H1 (cell line): Measurements from ENCODE around the gene ALDH1A2. TPM values are rescaled to one million over a fixed set of nuclear protein-coding genes. Genes with fewer than 3 reads are reported as not detected.

Source experiments
- CTCF ChIA-PET: fragments of 300-600 bp; sonication (Branson Sonifier 250); formaldehyde crosslinking; loops from one replicate; lab custom pipeline; 2021; ENCODE audit not compliant: partially characterized antibody; lab: Charles Lee
- POLR2A ChIA-PET: fragments of 300-600 bp; sonication (Branson Sonifier 250); formaldehyde crosslinking; loops from one replicate; lab custom pipeline; 2021; ENCODE audit warnings: inconsistent platforms; ENCODE audit not compliant: partially characterized antibody; lab: Charles Lee
- DNase-seq, 2 experiments: peaks; one replicate each; pipeline versions ENCODE4 v3.0.0 to v3.0.0-alpha.2; 2010 to 2022; ENCODE audit warnings: low spot score in 2 of 2, low read depth in 1 of 2, mixed read lengths in 1 of 2
- FAIRE-seq: peaks from 2 replicates; lab custom pipeline; 2011; peaks lifted over from hg19 to GRCh38; lab: Jason Lieb, UNC
- H2AFZ ChIP-seq: 2 replicates; pipeline ENCODE4 v1.8.1; 2012; ENCODE audit warnings: low read length, inconsistent platforms
- H2AK5ac ChIP-seq: 2 replicates; pipeline ENCODE4 v1.6.1; 2013; ENCODE audit warnings: low read depth, low read length
- H2BK120ac ChIP-seq: replicated peaks from 2 replicates; pipeline ENCODE3; 2013; ENCODE audit warnings: low read depth, low read length, inconsistent platforms
- H2BK12ac ChIP-seq: 2 replicates; pipeline ENCODE4 v1.6.1; 2013; ENCODE audit warnings: low read depth, low read length
- H2BK15ac ChIP-seq: 2 replicates; pipeline ENCODE4 v1.6.1; 2013; ENCODE audit warnings: low read length
- H2BK20ac ChIP-seq: 2 replicates; pipeline ENCODE4 v1.6.1; 2013; ENCODE audit warnings: low read length
- H2BK5ac ChIP-seq: 2 replicates; pipeline ENCODE4 v1.6.1; 2013; ENCODE audit warnings: low read depth, low read length
- H3K14ac ChIP-seq: 2 replicates; pipeline ENCODE4 v1.6.1; 2013; ENCODE audit warnings: inconsistent platforms; ENCODE audit not compliant: insufficient read length
- H3K18ac ChIP-seq: 2 replicates; pipeline ENCODE4 v1.6.1; 2013; ENCODE audit warnings: low read length; ENCODE audit errors: extremely low read depth
- H3K23ac ChIP-seq: 2 replicates; pipeline ENCODE4 v1.6.1; 2013; ENCODE audit warnings: inconsistent platforms; ENCODE audit not compliant: insufficient read length
- H3K23me2 ChIP-seq: 2 replicates; pipeline ENCODE4 v1.6.1; 2013; ENCODE audit warnings: low read depth, low read length
- H3K27ac ChIP-seq: 2 replicates; pipeline ENCODE4 v1.6.1; 2011; ENCODE audit warnings: low read depth, low read length, inconsistent platforms
- H3K27me3 ChIP-seq, 4 experiments: replicated peaks in 1 of 4; 1 replicate in 1 of 4; 2 replicates in 3 of 4; pipeline versions ENCODE4 v1.6.1 to v1.8.1; 2011 to 2013; ENCODE audit warnings: low read length in 3 of 4, mild to moderate bottlenecking in 3 of 4, inconsistent platforms in 2 of 4, mixed read lengths in 2 of 4, moderate library complexity in 1 of 4; ENCODE audit not compliant: control insufficient read depth in 3 of 4, insufficient read depth in 3 of 4; ENCODE audit errors: extremely low read depth in 1 of 4
- H3K36me3 ChIP-seq, 4 experiments: 2 replicates each; pipeline versions ENCODE4 v1.6.1 to v1.8.1; 2011 to 2013; ENCODE audit warnings: mild to moderate bottlenecking in 4 of 4, low read length in 3 of 4, moderate library complexity in 2 of 4, control low read depth in 1 of 4, inconsistent platforms in 1 of 4; ENCODE audit not compliant: insufficient read depth in 4 of 4, control insufficient read depth in 2 of 4
- H3K4ac ChIP-seq: replicated peaks from 2 replicates; pipeline ENCODE3; 2013; ENCODE audit warnings: low read length, low read depth, mixed read lengths, inconsistent platforms; ENCODE audit not compliant: insufficient read length
- H3K4me1 ChIP-seq, 4 experiments: replicated peaks in 1 of 4; 1 replicate in 1 of 4; 2 replicates in 3 of 4; pipeline versions ENCODE4 v1.6.1 to v1.8.1; 2011 to 2013; ENCODE audit warnings: low read length in 3 of 4, inconsistent platforms in 2 of 4, mixed read lengths in 1 of 4; ENCODE audit not compliant: insufficient read depth in 4 of 4, control insufficient read depth in 3 of 4
- H3K4me2 ChIP-seq, 2 experiments: 2 replicates each; pipeline versions ENCODE4 v1.6.1 to v1.8.1; 2011 to 2013; ENCODE audit warnings: low read depth in 2 of 2, low read length in 2 of 2, control low read depth in 1 of 2, inconsistent platforms in 1 of 2, mild to moderate bottlenecking in 1 of 2; ENCODE audit not compliant: insufficient read depth in 1 of 2
- H3K4me3 ChIP-seq, 4 experiments: fragments of 200-600, 300-600 bp in 1 of 4; sonication (generic), shearing (Covaris generic), sonication (Bioruptor Twin) in 1 of 4; 2 replicates each; pipeline versions ENCODE4 v1.5.1 to v1.8.1; 2011 to 2016; ENCODE audit warnings: low read length in 4 of 4, low read depth in 3 of 4, control low read depth in 2 of 4, inconsistent platforms in 2 of 4, mild to moderate bottlenecking in 2 of 4, mixed read lengths in 1 of 4, moderate library complexity in 1 of 4; ENCODE audit not compliant: insufficient read depth in 2 of 4; ENCODE audit errors: extremely low read depth in 1 of 4
- H3K56ac ChIP-seq: replicated peaks from 2 replicates; pipeline ENCODE3; 2013; ENCODE audit warnings: low read depth, mild to moderate bottlenecking, mixed read lengths, low read length, inconsistent platforms; ENCODE audit not compliant: insufficient read length
- H3K79me1 ChIP-seq: 2 replicates; pipeline ENCODE4 v1.6.1; 2013; ENCODE audit warnings: low read depth, low read length, control low read depth
- H3K79me2 ChIP-seq, 2 experiments: 2 replicates each; pipeline versions ENCODE4 v1.6.1 to v1.8.1; 2012 to 2013; ENCODE audit warnings: low read length in 2 of 2, mild to moderate bottlenecking in 2 of 2, inconsistent platforms in 1 of 2; ENCODE audit not compliant: insufficient read depth in 2 of 2, control insufficient read depth in 1 of 2
- H3K9ac ChIP-seq, 4 experiments: replicated peaks in 1 of 4; 1 replicate in 1 of 4; 2 replicates in 3 of 4; pipeline versions ENCODE4 v1.6.1 to v1.8.1; 2011 to 2013; ENCODE audit warnings: low read depth in 3 of 4, low read length in 3 of 4, control low read depth in 2 of 4, mild to moderate bottlenecking in 2 of 4, moderate library complexity in 2 of 4, inconsistent platforms in 1 of 4; ENCODE audit errors: extremely low read depth in 1 of 4
- H3K9me3 ChIP-seq, 2 experiments: 2 replicates each; pipeline versions ENCODE4 v1.6.1 to v1.8.1; 2012 to 2013; ENCODE audit warnings: mild to moderate bottlenecking in 2 of 2, moderate library complexity in 2 of 2, control low read depth in 1 of 2, inconsistent platforms in 1 of 2, low read depth in 1 of 2, low read length in 1 of 2, mixed read lengths in 1 of 2; ENCODE audit not compliant: insufficient read depth in 2 of 2
- H4K20me1 ChIP-seq, 2 experiments: replicated peaks in 1 of 2; 2 replicates each; pipeline versions ENCODE3 to v1.8.1; 2011 to 2013; ENCODE audit warnings: inconsistent platforms in 2 of 2, low read length in 2 of 2, mild to moderate bottlenecking in 1 of 2; ENCODE audit not compliant: insufficient read depth in 2 of 2, control insufficient read depth in 1 of 2
- H4K5ac ChIP-seq: 2 replicates; pipeline ENCODE4 v1.6.1; 2013; ENCODE audit warnings: low read length, low read depth, mixed read lengths, inconsistent platforms; ENCODE audit not compliant: insufficient read length
- H4K8ac ChIP-seq: 2 replicates; pipeline ENCODE4 v1.8.0; 2013; ENCODE audit warnings: mild to moderate bottlenecking, moderate library complexity, low read length, inconsistent platforms; ENCODE audit not compliant: insufficient read depth; ENCODE audit errors: extremely low read depth
- H4K91ac ChIP-seq: replicated peaks from 2 replicates; pipeline ENCODE3; 2013; ENCODE audit warnings: low read length, mixed read lengths, inconsistent platforms; ENCODE audit not compliant: insufficient read length
- JUN ChIP-seq: IDR thresholded peaks from 2 replicates; pipeline ENCODE4 v1.6.1; 2011; ENCODE audit warnings: low read depth, mild to moderate bottlenecking, improper control_type of control experiment, low read length
- SP2 ChIP-seq: IDR thresholded peaks from 2 replicates; pipeline ENCODE4 v1.6.1; 2012; ENCODE audit warnings: mild to moderate bottlenecking, low read length, inconsistent platforms
- WGBS, 2 experiments: shearing (Covaris generic) in 1 of 2; methylation state at CpG; one replicate each; pipeline versions ENCODE4 v1.1.6 to v1.1.7; 2013 to 2015; ENCODE audit warnings: low lambda C conversion rate in 2 of 2, mixed read lengths in 2 of 2, inconsistent platforms in 1 of 2, low coverage in 1 of 2, missing lambda C conversion rate in 1 of 2; ENCODE audit not compliant: insufficient replicate concordance in 2 of 2, insufficient coverage in 1 of 2, insufficient read length in 1 of 2; ENCODE audit errors: extremely low coverage in 1 of 2, missing lambda C conversion rate in 1 of 2; 5-methylcytosine and 5-hydroxymethylcytosine counted together
- polyA plus RNA-seq, 7 experiments: library from polyadenylated mRNA; depleted of rRNA in 3 of 7; stranded (reverse) in 5 of 7; unstranded in 2 of 7; fragments of >200 nt in 5 of 7; fragments of 200-250 nt in 2 of 7; gene quantifications; 1 replicate in 5 of 7; 2 replicates in 1 of 7; 4 replicates in 1 of 7; pipeline versions ENCODE4 v1.2.1 to v1.2.3, GENCODE V29; 2011 to 2013; ENCODE audit warnings: missing spikeins in 2 of 7, mixed read lengths in 2 of 7
- total RNA-seq: library from RNA; stranded (reverse); fragmentation: NEBNext Ultra II Directional; extraction: Animal tissue kit (Norgen Biotek cat#: 25700); gene quantifications from 2 replicates; pipeline ENCODE4 v1.2.1, GENCODE V29; 2021

The ALDH1A2 gene
- total and polyA plus RNA-seq, 2 of the 8 experiments (the other 6 are each of a cell fraction or from before 2014, with no cell fraction given): 0.06 to 0.24 TPM

DNA sequence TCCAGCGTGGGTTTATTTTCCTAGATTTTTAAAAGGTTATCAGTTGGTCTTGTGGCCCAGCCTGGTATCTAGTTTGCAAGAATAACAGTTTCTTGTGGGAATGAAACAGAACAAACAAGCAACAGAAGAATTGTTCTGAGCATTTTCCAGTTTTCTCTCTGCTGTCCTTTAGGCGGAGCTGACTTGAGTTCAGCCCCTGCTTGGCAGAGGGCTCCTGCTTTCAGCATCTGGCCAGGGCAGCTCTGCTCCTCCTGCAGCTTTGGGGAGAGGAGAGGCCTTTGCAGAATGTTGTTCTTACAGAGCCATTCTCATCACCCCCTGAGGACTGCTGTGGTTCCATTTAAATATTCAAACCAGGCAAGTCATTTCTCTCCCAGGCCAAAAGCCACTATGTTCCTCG lies 117.7 kb downstream of the ALDH1A2 start:
- Histone ChIP-seq H3K36me3 (no peaks in the 10 kb centered on the region), H3K9me3 (no peaks in the 10 kb centered on the region), H3K27me3 (no peaks in the 10 kb centered on the region), H3K4me3 (no peak overlapping the region), H2BK120ac (no peak overlapping the region), H3K56ac (no peak overlapping the region), H2BK12ac (no peak overlapping the region), H3K18ac (no peak overlapping the region), H3K9ac (no peak overlapping the region), H3K27ac (no peak overlapping the region), H3K23me2 (peaks cover 3% of the 10 kb centered on the region; the same call in 1 of the 2 replicates), H3K4ac (no peak overlapping the region), H3K14ac (no peak overlapping the region), H4K8ac (no peak overlapping the region), H4K20me1 (peaks cover 0 to 1% of the 10 kb centered on the region in 2 experiments), H2BK15ac (no peak overlapping the region), H2AFZ (no peak overlapping the region), H3K79me2 (no peaks in the 10 kb centered on the region), H4K5ac (no peak overlapping the region), H3K79me1 (no peaks in the 10 kb centered on the region), H3K4me1 (no peaks in the 10 kb centered on the region), H3K23ac (no peak overlapping the region), H2BK5ac (no peak overlapping the region), H2BK20ac (no peak overlapping the region), H3K4me2 (no peak overlapping the region), H4K91ac (no peak overlapping the region), H2AK5ac (no peak overlapping the region)
- POLR2A ChIA-PET: no interaction called here
- TF ChIP-seq SP2 (no peak), JUN (no peak)
- CTCF ChIA-PET: interaction anchor here (0.7 to 1.2 kb wide), 8 partner anchors 10 to 228 kb away, joined by 3 to 4 read pairs (median 3); no protein-coding TSS in a partner anchor
- no peak for DNase-seq
- 87% methylated on average over 3 of the region's 3 CpGs; no CpG with 5 or more reads in 1 of the 2 experiments for WGBS, 2 experiments
- no peak for FAIRE-seq
